ENCODE measurements around the gene E2F1.

DNA sequence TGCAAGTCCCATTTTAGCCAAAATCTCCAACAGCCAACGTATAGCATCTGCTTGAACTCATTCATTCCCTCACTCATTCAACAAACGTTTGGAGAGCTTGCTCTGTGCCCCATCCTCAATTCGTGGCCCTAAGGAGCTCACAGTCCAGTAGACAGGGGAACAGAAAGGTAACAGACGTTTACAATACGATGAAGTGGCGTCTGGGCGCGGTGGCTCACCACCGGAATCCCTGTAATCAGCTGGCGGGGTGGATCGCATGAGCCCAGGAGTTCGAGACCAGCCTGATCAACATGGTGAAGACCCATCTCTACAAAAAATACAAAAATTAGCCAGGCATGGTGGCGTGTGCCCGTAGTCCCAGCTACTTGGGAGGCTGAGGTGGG lies 790 bp upstream of the E2F1 start:
- TF ChIP-seq TCF4 (CRISPR knock-in tag; IDR thresholded peaks at IDR 0.05; ENCODE audit: borderline replicate concordance): no peak
- no peak for TF ChIP-seq ESRRG (CRISPR knock-in tag; IDR thresholded peaks at IDR 0.05)
- TF ChIP-seq SNAI2 (CRISPR knock-in tag; IDR thresholded peaks at IDR 0.05): no peak
- TF ChIP-seq ZC3H10 (CRISPR knock-in tag; IDR thresholded peaks at IDR 0.05): no peak
- TF ChIP-seq, protein P1, sequence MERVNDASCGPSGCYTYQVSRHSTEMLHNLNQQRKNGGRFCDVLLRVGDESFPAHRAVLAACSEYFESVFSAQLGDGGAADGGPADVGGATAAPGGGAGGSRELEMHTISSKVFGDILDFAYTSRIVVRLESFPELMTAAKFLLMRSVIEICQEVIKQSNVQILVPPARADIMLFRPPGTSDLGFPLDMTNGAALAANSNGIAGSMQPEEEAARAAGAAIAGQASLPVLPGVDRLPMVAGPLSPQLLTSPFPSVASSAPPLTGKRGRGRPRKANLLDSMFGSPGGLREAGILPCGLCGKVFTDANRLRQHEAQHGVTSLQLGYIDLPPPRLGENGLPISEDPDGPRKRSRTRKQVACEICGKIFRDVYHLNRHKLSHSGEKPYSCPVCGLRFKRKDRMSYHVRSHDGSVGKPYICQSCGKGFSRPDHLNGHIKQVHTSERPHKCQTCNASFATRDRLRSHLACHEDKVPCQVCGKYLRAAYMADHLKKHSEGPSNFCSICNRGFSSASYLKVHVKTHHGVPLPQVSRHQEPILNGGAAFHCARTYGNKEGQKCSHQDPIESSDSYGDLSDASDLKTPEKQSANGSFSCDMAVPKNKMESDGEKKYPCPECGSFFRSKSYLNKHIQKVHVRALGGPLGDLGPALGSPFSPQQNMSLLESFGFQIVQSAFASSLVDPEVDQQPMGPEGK (CRISPR knock-in tag; IDR thresholded peaks at IDR 0.05; ENCODE audit: borderline replicate concordance): no peak

All from SK-N-SH treated with all-trans-retinoic acid at 6 μM for 48 hours (cell line).